T-helper 2 cell treated with Interferon-gamma antibody and Interleukin-4, amounts not matched to agents 5 μg/mL and 100 μg/mL, for 36 hours (primary cell): ENCODE measurements around the gene HPCAL1.

Source experiments
- DNase-seq: peaks from one replicate; pipeline ENCODE4 v3.0.0; 2021; ENCODE audit warnings: low spot score
- H3K27ac Mint-ChIP-seq: one replicate; pipeline ENCODE4 v1.8.0; 2021; ENCODE audit warnings: mild to moderate bottlenecking, mixed read lengths
- H3K27me3 Mint-ChIP-seq: one replicate; pipeline ENCODE4 v1.8.0; 2021; ENCODE audit warnings: low read depth, mixed read lengths
- H3K36me3 Mint-ChIP-seq: one replicate; pipeline ENCODE4 v1.8.0; 2021; ENCODE audit warnings: low read depth, mixed read lengths
- H3K4me1 Mint-ChIP-seq: one replicate; pipeline ENCODE4 v1.8.0; 2021; ENCODE audit warnings: low read depth, mixed read lengths
- H3K4me3 Mint-ChIP-seq: one replicate; pipeline ENCODE4 v1.8.0; 2022; ENCODE audit warnings: mild to moderate bottlenecking, moderate library complexity, mixed read lengths
- H3K9me3 Mint-ChIP-seq: one replicate; pipeline ENCODE4 v1.8.0; 2021; ENCODE audit warnings: mixed read lengths

The HPCAL1 gene

DNA sequence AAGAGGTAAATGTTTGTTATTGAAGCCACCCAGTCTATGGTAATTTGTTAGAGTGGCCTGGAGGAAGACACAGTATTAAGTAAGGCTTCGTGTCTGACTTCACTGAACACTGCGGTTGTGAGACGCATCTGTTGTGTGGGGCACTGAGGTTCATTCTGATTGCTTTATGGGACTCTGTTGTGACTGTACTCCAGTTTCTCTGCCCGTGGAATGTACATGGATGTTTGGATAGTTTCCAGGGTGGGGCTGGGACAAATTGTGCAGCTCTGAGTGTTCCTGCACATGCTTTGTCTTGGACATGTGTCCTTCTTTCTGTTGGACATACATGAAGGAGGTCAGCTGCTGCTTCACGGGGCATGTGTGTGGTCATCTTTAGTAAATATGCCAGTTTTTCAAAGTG lies 86.9 kb downstream of the HPCAL1 start:
- no peaks in the 10 kb centered on the region for H3K27me3 Mint-ChIP-seq
- no peak overlapping the region for H3K27ac Mint-ChIP-seq
- DNase-seq: no peak
- H3K4me3 Mint-ChIP-seq: no peak overlapping the region
- peaks cover 14% of the 10 kb centered on the region for H3K4me1 Mint-ChIP-seq
- H3K36me3 Mint-ChIP-seq: no peaks in the 10 kb centered on the region
- no peaks in the 10 kb centered on the region for H3K9me3 Mint-ChIP-seq

DNA sequence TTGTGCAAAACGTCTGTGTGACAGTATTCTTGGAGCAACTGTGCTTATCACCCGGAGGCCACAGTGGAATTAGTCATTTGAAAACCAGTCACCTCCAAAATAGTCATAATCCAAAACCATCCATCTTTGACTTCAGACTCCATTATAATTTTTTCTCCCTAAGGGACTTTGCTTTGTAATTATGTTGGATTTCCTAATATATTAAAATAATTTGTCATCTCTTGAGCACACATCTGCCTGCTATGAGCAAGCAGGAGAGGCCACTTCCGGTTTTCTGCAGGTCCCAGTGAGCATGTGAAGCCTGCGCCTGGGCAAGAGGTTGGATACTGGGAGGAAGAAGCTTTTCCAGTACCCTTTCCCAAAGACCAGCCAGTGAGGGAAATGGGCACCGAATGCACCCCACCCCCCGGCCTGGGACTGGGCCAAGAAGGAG lies 87.7 kb downstream of the HPCAL1 start:
- no peak overlapping the region for H3K4me3 Mint-ChIP-seq
- no peaks in the 10 kb centered on the region for H3K27me3 Mint-ChIP-seq
- H3K27ac Mint-ChIP-seq: no peak overlapping the region
- H3K4me1 Mint-ChIP-seq: peaks cover 14% of the 10 kb centered on the region
- no peak for DNase-seq
- H3K9me3 Mint-ChIP-seq: no peaks in the 10 kb centered on the region
- no peaks in the 10 kb centered on the region for H3K36me3 Mint-ChIP-seq

GRCh38 chr2:10392100-10392499 lies 89.4 kb downstream of the HPCAL1 start:
- DNase-seq: no peak
- Mint-ChIP-seq H3K4me1 (peaks cover 9% of the 10 kb centered on the region), H3K36me3 (no peaks in the 10 kb centered on the region), H3K4me3 (no peak overlapping the region), H3K27me3 (no peaks in the 10 kb centered on the region), H3K27ac (no peak overlapping the region), H3K9me3 (no peaks in the 10 kb centered on the region)

GRCh38 chr2:10392548-10392947 lies 89.8 kb downstream of the HPCAL1 start:
- Mint-ChIP-seq H3K36me3 (no peaks in the 10 kb centered on the region), H3K4me1 (peaks cover 8% of the 10 kb centered on the region), H3K27ac (no peak overlapping the region), H3K27me3 (no peaks in the 10 kb centered on the region), H3K9me3 (no peaks in the 10 kb centered on the region), H3K4me3 (no peak overlapping the region)
- DNase-seq: no peak

- Mint-ChIP-seq H3K4me1 (peaks cover 7% of the 10 kb centered on the region), H3K27me3 (no peaks in the 10 kb centered on the region), H3K27ac (no peak overlapping the region), H3K4me3 (no peak overlapping the region), H3K36me3 (peaks cover 3% of the 10 kb centered on the region), H3K9me3 (no peaks in the 10 kb centered on the region)
- no peak for DNase-seq
These were observed 90.4 kb downstream of the HPCAL1 start for GRCh38 chr2:10392951-10393639.

DNA sequence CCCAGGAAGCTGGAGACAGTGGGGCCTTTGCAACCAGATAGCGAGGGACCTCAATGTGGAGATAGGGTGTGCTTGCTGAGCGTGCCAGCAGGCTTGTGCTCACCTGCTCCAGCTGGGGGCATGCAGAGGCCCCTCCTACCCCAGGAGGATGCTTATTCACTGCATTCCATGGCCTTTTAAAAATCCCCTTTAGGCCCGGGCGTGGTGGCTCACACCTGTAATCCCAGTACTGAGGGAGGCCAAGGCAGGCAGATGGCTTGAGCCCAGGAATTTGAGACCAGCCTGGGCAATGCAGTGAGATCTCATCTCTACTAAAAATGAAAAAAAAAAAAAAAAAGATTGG lies 90.9 kb downstream of the HPCAL1 start:
- no peaks in the 10 kb centered on the region for H3K9me3 Mint-ChIP-seq
- no peak overlapping the region for H3K4me3 Mint-ChIP-seq
- no peak overlapping the region for H3K27ac Mint-ChIP-seq
- DNase-seq: no peak
- peaks cover 6% of the 10 kb centered on the region for H3K36me3 Mint-ChIP-seq
- H3K4me1 Mint-ChIP-seq: peaks cover 6% of the 10 kb centered on the region
- H3K27me3 Mint-ChIP-seq: no peaks in the 10 kb centered on the region

DNA sequence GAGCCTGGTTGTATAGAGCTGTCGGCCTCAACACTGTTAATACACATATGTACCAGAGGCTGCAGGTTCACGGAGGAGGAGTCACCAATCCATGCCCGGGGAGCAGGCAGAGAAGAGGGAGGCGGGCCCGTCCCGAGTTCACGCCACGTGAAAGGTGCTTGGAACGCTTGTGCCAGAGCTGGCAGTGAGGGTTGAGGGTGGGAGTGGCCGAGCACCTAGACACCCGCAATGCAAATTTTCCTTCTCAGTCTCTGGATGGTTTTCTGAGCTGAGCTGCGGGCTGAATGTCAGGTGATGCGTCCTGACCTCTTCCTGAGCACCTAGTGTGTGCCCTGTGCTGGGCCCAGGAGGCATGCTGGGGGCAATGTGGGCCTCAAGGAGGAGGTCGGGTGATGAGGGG lies 93.2 kb downstream of the HPCAL1 start:
- Mint-ChIP-seq H3K4me1 (peaks cover 15% of the 10 kb centered on the region), H3K4me3 (no peak overlapping the region), H3K27me3 (no peaks in the 10 kb centered on the region), H3K27ac (no peak overlapping the region), H3K9me3 (peaks cover 3% of the 10 kb centered on the region), H3K36me3 (peaks cover 23% of the 10 kb centered on the region)
- DNase-seq: no peak

DNA sequence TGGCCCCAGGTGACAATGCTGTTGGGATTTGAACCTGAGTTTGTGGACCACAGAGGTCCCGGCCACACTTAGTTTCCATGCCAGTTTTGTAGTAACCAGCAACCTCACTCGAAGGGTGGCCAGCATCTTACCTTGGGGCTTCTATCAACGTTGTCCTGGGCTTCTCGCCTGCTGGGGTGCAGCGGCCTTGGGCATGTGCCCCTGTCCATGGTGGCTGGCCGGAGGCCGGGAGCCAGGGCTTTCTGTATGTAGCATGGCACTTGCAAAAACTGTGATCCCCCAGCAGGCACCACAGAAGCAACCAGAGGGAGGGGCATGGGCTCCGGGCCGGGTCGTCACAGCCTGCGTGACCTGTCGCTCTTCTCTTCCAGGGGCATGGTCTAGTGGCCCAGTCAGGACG lies 93.8 kb downstream of the HPCAL1 start:
- H3K9me3 Mint-ChIP-seq: peaks cover 3% of the 10 kb centered on the region
- peaks cover 28% of the 10 kb centered on the region for H3K36me3 Mint-ChIP-seq
- no peaks in the 10 kb centered on the region for H3K27me3 Mint-ChIP-seq
- no peak overlapping the region for H3K4me3 Mint-ChIP-seq
- peaks cover 20% of the 10 kb centered on the region for H3K4me1 Mint-ChIP-seq
- no peak overlapping the region for H3K27ac Mint-ChIP-seq
- no peak for DNase-seq

DNA sequence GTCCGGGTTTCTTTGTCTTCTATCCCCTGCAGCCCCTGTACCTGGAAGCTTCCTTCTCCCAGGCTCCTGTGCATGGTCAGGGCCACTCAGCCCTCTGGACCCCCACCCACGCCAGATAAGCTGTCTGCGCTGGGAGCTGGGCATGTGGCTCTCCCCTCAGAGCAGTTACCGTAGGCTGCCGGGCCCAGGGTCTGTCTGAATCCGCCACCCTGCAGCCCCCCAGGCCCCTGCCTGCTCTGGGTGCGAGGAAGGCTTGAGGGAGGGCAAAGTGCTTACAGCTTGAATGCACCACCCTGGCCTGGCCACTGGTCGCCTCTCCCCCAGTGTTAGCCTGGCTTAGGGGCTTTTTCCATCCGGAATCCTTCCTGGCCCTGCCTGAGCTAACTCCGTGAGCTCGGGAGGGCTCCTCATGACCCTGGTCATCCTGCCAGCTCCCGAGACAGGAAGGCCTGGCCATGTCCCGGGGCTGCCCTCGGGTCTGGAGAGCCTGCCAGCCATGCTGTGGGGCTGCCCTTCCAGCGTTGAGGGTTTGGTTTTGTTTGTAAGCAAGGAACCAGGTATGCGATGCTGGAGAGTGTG lies 94.7 kb downstream of the HPCAL1 start:
- Mint-ChIP-seq H3K4me1 (peaks cover 20% of the 10 kb centered on the region), H3K27ac (no peak overlapping the region), H3K36me3 (peaks cover 28% of the 10 kb centered on the region), H3K9me3 (peaks cover 3% of the 10 kb centered on the region), H3K4me3 (no peak overlapping the region), H3K27me3 (no peaks in the 10 kb centered on the region)
- DNase-seq: no peak

DNA sequence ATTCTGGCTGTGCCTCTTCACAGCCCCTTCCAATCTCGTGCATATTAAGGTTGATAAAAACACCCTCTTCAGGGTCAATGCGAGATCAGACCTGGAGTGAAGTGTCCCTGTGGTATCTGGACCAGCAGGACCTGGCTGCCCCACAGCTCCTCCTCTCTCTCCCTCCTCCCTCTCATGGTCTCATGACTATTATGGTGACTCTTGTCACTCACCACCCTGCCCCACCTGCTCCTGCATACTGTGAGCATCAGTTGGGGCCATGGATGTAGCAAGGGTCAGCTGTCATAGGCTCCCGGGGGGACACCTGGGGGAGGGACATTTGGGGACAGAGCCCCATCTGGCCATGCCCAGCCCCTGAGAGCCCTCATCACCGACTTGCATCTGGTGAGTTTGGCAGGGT lies 95.2 kb downstream of the HPCAL1 start:
- H3K4me1 Mint-ChIP-seq: peaks cover 19% of the 10 kb centered on the region
- peaks cover 32% of the 10 kb centered on the region for H3K36me3 Mint-ChIP-seq
- DNase-seq: no peak
- peaks cover 3% of the 10 kb centered on the region for H3K9me3 Mint-ChIP-seq
- H3K4me3 Mint-ChIP-seq: no peak overlapping the region
- H3K27me3 Mint-ChIP-seq: no peaks in the 10 kb centered on the region
- H3K27ac Mint-ChIP-seq: peak overlapping the region; percentile 15

DNA sequence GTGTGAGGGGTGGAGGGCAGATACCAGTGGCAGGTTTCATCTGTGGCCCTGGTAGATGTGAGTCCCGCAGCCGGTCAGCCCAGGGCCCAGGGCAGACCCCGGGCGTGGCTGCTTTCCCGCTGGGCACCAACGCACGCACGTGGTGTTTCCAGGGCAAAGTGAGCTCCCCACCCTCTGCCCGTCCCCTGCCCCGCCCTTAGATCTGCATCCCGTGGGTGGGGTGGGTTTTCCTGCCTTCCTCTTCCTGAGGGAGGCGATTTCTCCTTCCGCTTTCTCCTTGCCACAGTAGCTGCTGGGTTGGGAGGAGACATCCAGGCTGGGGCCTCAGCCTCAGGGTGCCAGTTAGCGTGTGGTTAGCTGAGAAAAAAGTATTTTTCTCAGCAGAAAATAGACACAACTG lies 95.8 kb downstream of the HPCAL1 start:
- peaks cover 32% of the 10 kb centered on the region for H3K36me3 Mint-ChIP-seq
- no peak for DNase-seq
- no peaks in the 10 kb centered on the region for H3K27me3 Mint-ChIP-seq
- peaks cover 19% of the 10 kb centered on the region for H3K4me1 Mint-ChIP-seq
- H3K4me3 Mint-ChIP-seq: no peak overlapping the region
- peaks cover 3% of the 10 kb centered on the region for H3K9me3 Mint-ChIP-seq
- peak overlapping the region; percentile 45 for H3K27ac Mint-ChIP-seq

GRCh38 chr2:10399358-10399757 lies 96.7 kb downstream of the HPCAL1 start:
- H3K36me3 Mint-ChIP-seq: peaks cover 37% of the 10 kb centered on the region
- peaks cover 22% of the 10 kb centered on the region for H3K4me1 Mint-ChIP-seq
- no peak overlapping the region for H3K4me3 Mint-ChIP-seq
- no peak for DNase-seq
- no peaks in the 10 kb centered on the region for H3K27me3 Mint-ChIP-seq
- H3K9me3 Mint-ChIP-seq: peaks cover 3% of the 10 kb centered on the region
- H3K27ac Mint-ChIP-seq: peak overlapping the region; percentile 76

DNA sequence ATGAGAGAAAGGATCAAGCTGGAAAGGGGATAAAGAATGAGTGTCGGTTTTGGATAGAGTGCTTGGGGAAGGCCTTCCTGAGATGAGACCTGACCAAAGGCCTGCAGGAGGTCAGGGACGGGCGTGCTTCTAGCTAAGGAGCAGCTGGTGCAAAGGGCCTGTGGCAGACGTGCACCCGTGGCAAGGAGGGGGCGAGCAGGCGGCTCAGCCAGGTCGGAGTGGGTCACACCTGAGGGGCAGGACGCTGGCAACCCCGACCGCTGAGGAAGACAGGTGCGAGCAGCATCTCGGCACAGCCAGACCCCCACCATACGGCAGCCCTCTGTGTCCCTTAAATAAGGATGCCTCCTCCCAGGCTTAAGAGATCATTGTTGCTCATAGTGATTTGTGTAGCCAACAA lies 97.3 kb downstream of the HPCAL1 start:
- H3K27me3 Mint-ChIP-seq: no peaks in the 10 kb centered on the region
- peak overlapping the region; percentile 76 for H3K27ac Mint-ChIP-seq
- peaks cover 37% of the 10 kb centered on the region for H3K36me3 Mint-ChIP-seq
- no peak for DNase-seq
- peaks cover 3% of the 10 kb centered on the region for H3K9me3 Mint-ChIP-seq
- H3K4me1 Mint-ChIP-seq: peaks cover 22% of the 10 kb centered on the region
- H3K4me3 Mint-ChIP-seq: peak overlapping the region; percentile 55

DNA sequence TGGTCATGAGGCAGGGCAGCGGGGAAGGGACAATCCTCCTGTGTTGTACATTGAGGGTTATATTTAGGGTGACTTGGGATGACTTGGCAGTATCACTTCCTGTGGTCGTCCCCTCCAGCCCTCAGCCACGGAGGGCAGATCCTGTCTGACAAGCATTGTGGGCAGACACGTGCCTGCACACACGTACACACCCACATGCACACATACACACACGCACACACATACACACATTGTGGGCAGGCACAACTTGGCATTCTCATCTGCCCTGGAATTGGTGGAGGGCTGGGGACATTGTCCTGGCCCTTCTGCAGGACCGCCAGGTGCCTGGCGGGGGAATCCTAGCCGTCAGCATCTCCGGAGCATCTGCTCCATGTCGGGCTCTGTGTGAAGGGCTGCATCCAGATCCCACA lies 97.9 kb downstream of the HPCAL1 start:
- Mint-ChIP-seq H3K36me3 (peaks cover 37% of the 10 kb centered on the region), H3K27ac (peak overlapping the region; percentile 55), H3K27me3 (no peaks in the 10 kb centered on the region), H3K4me3 (peak overlapping the region; percentile 55), H3K4me1 (peaks cover 22% of the 10 kb centered on the region), H3K9me3 (peaks cover 3% of the 10 kb centered on the region)
- DNase-seq: peak; percentile 44
